ENCODE data around the gene PDIA5.

DNA sequence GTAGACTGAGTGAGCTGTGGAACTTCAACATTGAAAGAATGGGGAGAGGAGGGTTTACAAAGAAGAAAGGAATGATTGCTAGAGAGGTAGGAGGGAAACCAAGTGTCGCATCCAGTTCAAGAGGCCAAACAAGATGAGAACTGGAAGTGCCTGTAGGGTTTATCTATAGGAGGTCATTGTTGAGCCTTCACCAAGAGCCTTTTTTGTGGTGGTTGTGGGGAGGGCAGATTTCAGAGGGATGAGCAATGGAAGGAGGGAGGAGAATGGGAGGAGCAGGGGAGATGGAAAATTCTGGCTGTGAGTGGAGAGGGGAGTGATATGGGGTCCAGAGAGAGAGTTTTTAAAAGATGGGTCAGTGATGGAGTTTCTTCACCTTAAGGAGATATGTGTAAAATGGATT, 8.5 kb downstream of the PDIA5 start:
- TF ChIP-seq, protein P1, sequence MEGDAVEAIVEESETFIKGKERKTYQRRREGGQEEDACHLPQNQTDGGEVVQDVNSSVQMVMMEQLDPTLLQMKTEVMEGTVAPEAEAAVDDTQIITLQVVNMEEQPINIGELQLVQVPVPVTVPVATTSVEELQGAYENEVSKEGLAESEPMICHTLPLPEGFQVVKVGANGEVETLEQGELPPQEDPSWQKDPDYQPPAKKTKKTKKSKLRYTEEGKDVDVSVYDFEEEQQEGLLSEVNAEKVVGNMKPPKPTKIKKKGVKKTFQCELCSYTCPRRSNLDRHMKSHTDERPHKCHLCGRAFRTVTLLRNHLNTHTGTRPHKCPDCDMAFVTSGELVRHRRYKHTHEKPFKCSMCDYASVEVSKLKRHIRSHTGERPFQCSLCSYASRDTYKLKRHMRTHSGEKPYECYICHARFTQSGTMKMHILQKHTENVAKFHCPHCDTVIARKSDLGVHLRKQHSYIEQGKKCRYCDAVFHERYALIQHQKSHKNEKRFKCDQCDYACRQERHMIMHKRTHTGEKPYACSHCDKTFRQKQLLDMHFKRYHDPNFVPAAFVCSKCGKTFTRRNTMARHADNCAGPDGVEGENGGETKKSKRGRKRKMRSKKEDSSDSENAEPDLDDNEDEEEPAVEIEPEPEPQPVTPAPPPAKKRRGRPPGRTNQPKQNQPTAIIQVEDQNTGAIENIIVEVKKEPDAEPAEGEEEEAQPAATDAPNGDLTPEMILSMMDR (conservative IDR thresholded peaks at IDR 0.05; ENCODE audit: low read length), result no peak
- TF ChIP-seq EZH2phosphoT487 (IDR thresholded peaks at IDR 0.05; ENCODE audit: borderline replicate concordance, low read depth, low read length), result no peak
